ENCODE results near the gene ABHD4. TPM values are rescaled to one million over a fixed set of nuclear protein-coding genes. Genes with fewer than 3 reads are reported as not detected.
"Not testable (repeated sequence)": the region's sequence is repeated elsewhere in the genome, so short reads cannot be mapped to it uniquely, and the experiment has no call there.

The ABHD4 gene
- total RNA-seq, 2 donors from 2014 or later = 25.3 to 40.1 TPM

GRCh38 chr14:22563987-22564386 lies 34.1 kb upstream of the ABHD4 start:
- Histone ChIP-seq H3K27me3 (replicated peaks; ENCODE audit: insufficient read depth) (no peaks in the 10 kb centered on the region), H3K36me3 (peaks cover 4% of the 10 kb centered on the region), H3K9me3 (no peaks in the 10 kb centered on the region), H3K27ac (peak overlapping the region in 1 of 2 donors; percentile 27), H3K4me1 (ENCODE audit: control insufficient read depth in 1 of 2, low read depth in 2 of 2) (no peaks in the 10 kb centered on the region), H3K4me3 (no peak overlapping the region)
- TF ChIP-seq CTCF (IDR thresholded peaks at IDR 0.05) = no peak
- ATAC-seq (ENCODE audit: insufficient number of reproducible peaks, low FRiP score, low read depth) (no peak), DNase-seq (ENCODE audit: low spot score) (no peak)

- peaks cover 4% of the 10 kb centered on the region for H3K36me3 ChIP-seq
- no peaks in the 10 kb centered on the region for H3K27me3 ChIP-seq (replicated peaks; ENCODE audit: insufficient read depth)
- TF ChIP-seq CTCF (IDR thresholded peaks at IDR 0.05) = no peak
- no peak overlapping the region for H3K4me3 ChIP-seq
- H3K9me3 ChIP-seq = no peaks in the 10 kb centered on the region
- DNase-seq (ENCODE audit: low spot score) (no peak), ATAC-seq (ENCODE audit: insufficient number of reproducible peaks, low FRiP score, low read depth) (no peak)
- no peaks in the 10 kb centered on the region for H3K4me1 ChIP-seq (ENCODE audit: control insufficient read depth in 1 of 2, low read depth in 2 of 2)
- peak overlapping the region in 1 of 2 donors; percentile 10 for H3K27ac ChIP-seq
Measured at GRCh38 chr14:22564463-22564862, 33.6 kb upstream of the ABHD4 start.

- Histone ChIP-seq H3K27me3 (replicated peaks; ENCODE audit: insufficient read depth) (no peaks in the 10 kb centered on the region), H3K36me3 (peaks cover 4% of the 10 kb centered on the region), H3K27ac (no peak overlapping the region), H3K4me3 (no peak overlapping the region), H3K9me3 (no peaks in the 10 kb centered on the region), H3K4me1 (ENCODE audit: control insufficient read depth in 1 of 2, low read depth in 2 of 2) (peaks cover 0 to under 1% of the 10 kb centered on the region in 2 donors)
- DNase-seq (ENCODE audit: low spot score) (no peak), ATAC-seq (ENCODE audit: insufficient number of reproducible peaks, low FRiP score, low read depth) (no peak)
- no peak for TF ChIP-seq CTCF (IDR thresholded peaks at IDR 0.05)
Measured at GRCh38 chr14:22565391-22565945, 32.6 kb upstream of the ABHD4 start.

GRCh38 chr14:22566266-22566665 lies 31.8 kb upstream of the ABHD4 start:
- H3K9me3 ChIP-seq; H3K36me3 ChIP-seq; H3K27me3 ChIP-seq (replicated peaks; ENCODE audit: insufficient read depth); H3K4me1 ChIP-seq (ENCODE audit: control insufficient read depth in 1 of 2, low read depth in 2 of 2); ATAC-seq (ENCODE audit: insufficient number of reproducible peaks, low FRiP score, low read depth); H3K27ac ChIP-seq; H3K4me3 ChIP-seq; DNase-seq (ENCODE audit: low spot score): not testable (repeated sequence)

- H3K36me3 ChIP-seq = peaks cover 4% of the 10 kb centered on the region
- no peaks in the 10 kb centered on the region for H3K27me3 ChIP-seq (replicated peaks; ENCODE audit: insufficient read depth)
- no peak for TF ChIP-seq CTCF (IDR thresholded peaks at IDR 0.05)
- no peak overlapping the region for H3K27ac ChIP-seq
- DNase-seq (ENCODE audit: low spot score) = no peak
- H3K9me3 ChIP-seq = no peaks in the 10 kb centered on the region
- H3K4me3 ChIP-seq = no peak overlapping the region
- ATAC-seq (ENCODE audit: insufficient number of reproducible peaks, low FRiP score, low read depth) = no peak
- peaks cover 0 to 8% of the 10 kb centered on the region in 2 donors for H3K4me1 ChIP-seq (ENCODE audit: control insufficient read depth in 1 of 2, low read depth in 2 of 2)
Measured at GRCh38 chr14:22566845-22567244, 31.3 kb upstream of the ABHD4 start.

- ATAC-seq (ENCODE audit: insufficient number of reproducible peaks, low FRiP score, low read depth) (no peak), DNase-seq (ENCODE audit: low spot score) (no peak)
- no peak overlapping the region for H3K4me3 ChIP-seq
- no peak for TF ChIP-seq CTCF (IDR thresholded peaks at IDR 0.05)
- H3K4me1 ChIP-seq (ENCODE audit: control insufficient read depth in 1 of 2, low read depth in 2 of 2) = peaks cover 0 to 14% of the 10 kb centered on the region in 2 donors
- H3K9me3 ChIP-seq = no peaks in the 10 kb centered on the region
- H3K36me3 ChIP-seq = peaks cover 4% of the 10 kb centered on the region
- H3K27ac ChIP-seq = no peak overlapping the region
- H3K27me3 ChIP-seq (replicated peaks; ENCODE audit: insufficient read depth) = no peaks in the 10 kb centered on the region
Measured at GRCh38 chr14:22567437-22567836, 30.7 kb upstream of the ABHD4 start.
